Right ventricle myocardium superior (tissue), 1 donor: ENCODE data around the gene AK6. TPM values are rescaled to one million over a fixed set of nuclear protein-coding genes. Genes with fewer than 3 reads are reported as not detected.
"Not testable (repeated sequence)": the region's sequence is repeated elsewhere in the genome, so short reads cannot be mapped to it uniquely, and the experiment has no call there.

Experiments
- ATAC-seq: fragments of 200-7000 bp; cut with Tn5 transposase; one replicate; pipeline ENCODE4 v1.9.1; 2020; ENCODE audit warnings: mild to moderate bottlenecking; ENCODE audit not compliant: poor library complexity
- DNase-seq: peaks from one replicate; pipeline ENCODE4 v3.0.0-alpha.2; 2020
- intact Hi-C: fragments of 100-400 bp; cut with DNase I; formaldehyde crosslinking; loops from one replicate; pipeline ENCODE4 v1.11.2; 2022
- long read RNA-seq: library from polyadenylated mRNA; unstranded; transcript quantifications from one replicate; pipeline ENCODE4 v2.0.0, GENCODE V29; 2021
- total RNA-seq: library from RNA; stranded (reverse); fragmentation: NEBNext Ultra II Directional; extraction: Animal tissue kit (Norgen Biotek cat#: 25700); gene quantifications from one replicate; pipeline ENCODE4 v1.2.1, GENCODE V29; 2021
- donor health status: DM: no; HTN: yes; CAD: no; lungs with severe emphysema.

Gene AK6
- 42.3 TPM for total RNA-seq
- long read RNA-seq, transcript AK6-202 (5 exons, 1,648 nt): major isoform, 23 of 25 reads
- long read RNA-seq, partial matches to known transcripts: 1 of 25 reads
- long read RNA-seq, other reads (novel, unspliced or antisense): 0 of 25 reads

GRCh38 chr5:69369340-69370121 lies at the start of gene AK6, which contains the start of the genes RAD17 and TAF9:
AK6 (minus strand) TSS chr5:69369520; CDS start chr5:69369490, 30 bp downstream.
RAD17 (plus strand) TSS chr5:69369818; CDS start chr5:69372209, 2,391 bp downstream.
TAF9 (minus strand) TSS chr5:69369520; CDS start chr5:69365737, 3,783 bp downstream.
- DNase-seq (peak; percentile 97), ATAC-seq (peak; percentile 99)
- intact Hi-C loops: no loop called here

GRCh38 chr5:69418554-69418953 lies 49.2 kb upstream of the AK6 start:
- DNase-seq (no peak), ATAC-seq (no peak)
- intact Hi-C loops: no loop called here

GRCh38 chr5:69416699-69417098 lies 47.4 kb upstream of the AK6 start:
- intact Hi-C loops: no loop called here
- no peak for ATAC-seq
- DNase-seq: no peak

GRCh38 chr5:69416180-69416579 lies 46.9 kb upstream of the AK6 start:
- intact Hi-C loops: no loop called here

GRCh38 chr5:69415584-69415958 lies 46.3 kb upstream of the AK6 start:
- DNase-seq (no peak), ATAC-seq (no peak)
- intact Hi-C loops: no loop called here

More at GRCh38 chr5:69416180-69416579, 46.9 kb upstream of the AK6 start:
- no peak for DNase-seq
- ATAC-seq: no peak

- ATAC-seq (peak; percentile 98), DNase-seq (peak; percentile 72)
- intact Hi-C loops: no loop called here
These were observed 45.7 kb upstream of the AK6 start, which contains the start of gene MARVELD2 for GRCh38 chr5:69414885-69415583. MARVELD2 (plus strand) TSS chr5:69415116; CDS start chr5:69419386, 4,270 bp downstream.

GRCh38 chr5:69404659-69405330 lies 35.5 kb upstream of the AK6 start:
- DNase-seq: no peak
- ATAC-seq: no peak
- intact Hi-C loops: no loop called here

DNA sequence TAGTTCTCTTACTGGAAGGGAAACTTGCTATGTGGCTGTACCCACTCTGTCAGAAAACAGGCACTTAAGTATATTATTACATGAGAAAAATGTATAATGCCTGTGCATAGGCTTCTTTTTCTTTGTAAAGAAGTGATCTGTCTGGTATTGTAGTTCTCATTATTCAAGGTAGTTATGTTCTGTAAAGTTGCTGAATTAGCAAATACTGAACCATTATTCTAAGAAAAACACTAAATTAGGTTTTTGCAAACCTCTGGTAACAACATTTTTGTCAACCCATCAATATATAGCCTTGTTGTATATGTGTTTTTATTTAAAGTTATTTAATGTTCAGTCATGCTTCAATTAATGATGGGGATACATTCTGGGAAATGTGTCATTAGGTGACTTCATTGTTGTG lies 9.1 kb upstream of the AK6 start:
- no peak for ATAC-seq
- intact Hi-C loops: no loop called here
- no peak for DNase-seq

GRCh38 chr5:69374911-69375446 lies 5.7 kb upstream of the AK6 start:
- intact Hi-C loops: no loop called here
- DNase-seq (no peak), ATAC-seq (no peak)

- ATAC-seq: no peak
- no peak for DNase-seq
- intact Hi-C loops: no loop called here
These were observed 3.1 kb upstream of the AK6 start for GRCh38 chr5:69372394-69372793.

- DNase-seq, ATAC-seq, intact Hi-C loops: not testable (repeated sequence)
These were observed 1.0 kb upstream of the AK6 start for GRCh38 chr5:69370335-69370734.

- DNase-seq (no peak), ATAC-seq (peak; percentile 61)
- intact Hi-C loops: no loop called here
These were observed 621 bp downstream of the AK6 start for GRCh38 chr5:69368458-69369339.

- DNase-seq (no peak), ATAC-seq (no peak)
- intact Hi-C loops: no loop called here
These were observed 1.5 kb downstream of the AK6 start for GRCh38 chr5:69367697-69368279.

GRCh38 chr5:69364850-69365249 lies 4.5 kb downstream of the AK6 start:
- ATAC-seq (no peak), DNase-seq (no peak)
- intact Hi-C loops: no loop called here

DNA sequence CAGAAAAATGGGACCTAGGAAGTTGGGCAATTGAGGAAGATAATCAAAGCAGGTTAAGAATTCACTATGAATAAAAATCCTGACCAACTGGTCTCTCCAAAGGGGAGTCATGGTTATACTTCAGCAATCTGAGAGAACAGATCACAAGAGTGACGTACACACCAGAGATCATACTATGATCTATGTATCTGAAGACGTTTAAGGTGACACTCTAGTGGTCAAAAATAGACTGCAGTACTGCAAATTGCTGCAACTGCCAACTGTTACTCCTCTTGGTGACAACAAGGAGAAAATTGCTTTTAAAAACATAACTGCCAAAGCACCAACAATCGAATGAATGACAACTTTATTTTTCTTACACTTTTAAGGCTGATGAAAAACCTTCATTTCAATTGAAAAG lies 4.9 kb downstream of the AK6 start:
- intact Hi-C loops: no loop called here
- ATAC-seq (no peak), DNase-seq (no peak)

DNA sequence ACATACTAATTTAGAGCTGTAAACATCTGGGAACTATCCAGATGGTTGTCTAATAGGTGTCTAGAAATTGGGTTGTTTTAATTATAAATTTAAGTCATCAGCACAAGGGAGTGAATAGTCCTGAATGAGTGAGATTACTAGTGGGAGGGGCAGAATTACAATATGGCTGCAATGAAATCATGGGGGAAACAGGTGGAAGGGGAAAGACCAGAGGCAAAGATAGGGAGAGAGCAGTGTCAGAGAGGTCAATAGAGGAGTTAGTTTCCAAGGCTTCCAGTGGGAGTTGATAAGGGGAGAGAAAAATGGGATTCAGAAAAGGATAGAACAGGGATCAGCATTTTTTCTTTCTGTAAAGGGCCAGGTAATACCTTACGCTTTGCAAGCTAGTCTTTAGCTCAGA lies 8.9 kb downstream of the AK6 start:
- intact Hi-C loops: no loop called here
- ATAC-seq: no peak
- DNase-seq: no peak

GRCh38 chr5:69359699-69360098 lies 9.6 kb downstream of the AK6 start:
- no peak for ATAC-seq
- intact Hi-C loops: no loop called here
- no peak for DNase-seq

DNA sequence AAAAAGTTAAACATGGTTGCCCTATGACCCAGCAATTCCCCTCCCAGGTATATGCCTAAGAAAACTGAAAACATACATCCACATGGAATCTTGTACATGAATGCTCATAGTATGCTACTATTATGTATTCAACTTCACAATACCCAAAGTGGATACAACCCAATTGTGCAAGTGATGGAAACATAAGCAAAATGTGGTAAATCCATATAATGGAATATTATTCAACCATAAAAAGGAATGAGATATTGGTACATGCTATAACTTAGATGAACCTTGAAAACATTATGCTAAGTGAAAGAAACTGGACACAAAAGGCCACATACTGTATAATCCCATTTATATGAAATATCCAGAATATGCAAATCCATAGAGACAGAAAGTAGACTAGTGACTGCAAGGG lies 18.7 kb downstream of the AK6 start:
- DNase-seq (no peak), ATAC-seq (no peak)
- intact Hi-C loops: no loop called here
